SK-N-SH treated with all-trans-retinoic acid at 6 μM for 48 hours (cell line): ENCODE data around the gene TREX2.

Experiments used
- ARNTL ChIP-seq: fragments of 450-650 bp; formaldehyde crosslinking; IDR thresholded peaks from 2 replicates; pipeline ENCODE4 v1.5.0; 2020; ENCODE audit warnings: low read depth, mild to moderate bottlenecking, moderate library complexity, borderline replicate concordance
- CSDC2 ChIP-seq: fragments of 250-450 bp; sonication (Bioruptor Pico); IDR thresholded peaks from 2 replicates; pipeline ENCODE4 v1.5.0; 2020; ENCODE audit warnings: mild to moderate bottlenecking, moderate library complexity
- CSRNP3 ChIP-seq: fragments of 250-450 bp; sonication (Bioruptor Pico); IDR thresholded peaks from 2 replicates; pipeline ENCODE4 v1.5.1; 2021; ENCODE audit warnings: mild to moderate bottlenecking, moderate library complexity
- ESRRG ChIP-seq: fragments of 250-450 bp; sonication (Bioruptor Pico); IDR thresholded peaks from 2 replicates; pipeline ENCODE4 v1.6.1; 2021; ENCODE audit warnings: mild to moderate bottlenecking
- PPARA ChIP-seq: fragments of 250-450 bp; sonication (Bioruptor Pico); IDR thresholded peaks from 2 replicates; pipeline ENCODE4 v1.5.0; 2020; ENCODE audit warnings: mild to moderate bottlenecking, borderline replicate concordance
- RARB ChIP-seq: fragments of 250-450 bp; sonication (Bioruptor Pico); IDR thresholded peaks from 2 replicates; pipeline ENCODE4 v1.8.0; 2021; ENCODE audit warnings: mild to moderate bottlenecking, moderate library complexity
- SNAI2 ChIP-seq: fragments of 250-450 bp; sonication (Bioruptor Pico); IDR thresholded peaks from 2 replicates; pipeline ENCODE4 v1.5.0; 2020; ENCODE audit warnings: mild to moderate bottlenecking, moderate library complexity
- TCF4 ChIP-seq: fragments of 250-450 bp; sonication (Bioruptor Pico); IDR thresholded peaks from 2 replicates; pipeline ENCODE4 v1.8.0; 2021; ENCODE audit warnings: mild to moderate bottlenecking, moderate library complexity, borderline replicate concordance
- ZFP3 ChIP-seq: fragments of 250-450 bp; sonication (Bioruptor Pico); IDR thresholded peaks from 2 replicates; pipeline ENCODE4 v1.5.0; 2020; ENCODE audit warnings: mild to moderate bottlenecking, moderate library complexity
- ZFP30 ChIP-seq: fragments of 450-650 bp; formaldehyde crosslinking; IDR thresholded peaks from 2 replicates; pipeline ENCODE4 v1.5.0; 2022; ENCODE audit warnings: mild to moderate bottlenecking, moderate library complexity
- ZNF8 ChIP-seq: fragments of 450-650 bp; formaldehyde crosslinking; IDR thresholded peaks from 2 replicates; pipeline ENCODE4 v1.5.0; 2020; ENCODE audit warnings: mild to moderate bottlenecking, moderate library complexity
- TF ChIP-seq, protein P1 (sequence below): fragments of 250-450 bp; sonication (Bioruptor Pico); IDR thresholded peaks from 2 replicates; pipeline ENCODE4 v1.5.1; 2020; ENCODE audit warnings: low read depth, mild to moderate bottlenecking, moderate library complexity
- TF ChIP-seq, protein P2 (sequence below): fragments of 250-450 bp; sonication (Bioruptor Pico); IDR thresholded peaks from 2 replicates; pipeline ENCODE4 v1.8.0; 2020; ENCODE audit warnings: mild to moderate bottlenecking, moderate library complexity, borderline replicate concordance

GRCh38 chrX:153456161-153456560 is 10.3 kb upstream of the TREX2 start:
- TF ChIP-seq ZFP3 (CRISPR knock-in tag) = no peak
- no peak for TF ChIP-seq ARNTL (CRISPR knock-in tag)
- no peak for TF ChIP-seq RARB (CRISPR knock-in tag)
- TF ChIP-seq, protein P1, sequence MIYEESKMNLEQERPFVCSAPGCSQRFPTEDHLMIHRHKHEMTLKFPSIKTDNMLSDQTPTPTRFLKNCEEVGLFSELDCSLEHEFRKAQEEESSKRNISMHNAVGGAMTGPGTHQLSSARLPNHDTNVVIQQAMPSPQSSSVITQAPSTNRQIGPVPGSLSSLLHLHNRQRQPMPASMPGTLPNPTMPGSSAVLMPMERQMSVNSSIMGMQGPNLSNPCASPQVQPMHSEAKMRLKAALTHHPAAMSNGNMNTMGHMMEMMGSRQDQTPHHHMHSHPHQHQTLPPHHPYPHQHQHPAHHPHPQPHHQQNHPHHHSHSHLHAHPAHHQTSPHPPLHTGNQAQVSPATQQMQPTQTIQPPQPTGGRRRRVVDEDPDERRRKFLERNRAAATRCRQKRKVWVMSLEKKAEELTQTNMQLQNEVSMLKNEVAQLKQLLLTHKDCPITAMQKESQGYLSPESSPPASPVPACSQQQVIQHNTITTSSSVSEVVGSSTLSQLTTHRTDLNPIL (CRISPR knock-in tag) = no peak
- no peak for TF ChIP-seq ZNF8 (CRISPR knock-in tag)
- TF ChIP-seq PPARA = no peak
- TF ChIP-seq, protein P2, sequence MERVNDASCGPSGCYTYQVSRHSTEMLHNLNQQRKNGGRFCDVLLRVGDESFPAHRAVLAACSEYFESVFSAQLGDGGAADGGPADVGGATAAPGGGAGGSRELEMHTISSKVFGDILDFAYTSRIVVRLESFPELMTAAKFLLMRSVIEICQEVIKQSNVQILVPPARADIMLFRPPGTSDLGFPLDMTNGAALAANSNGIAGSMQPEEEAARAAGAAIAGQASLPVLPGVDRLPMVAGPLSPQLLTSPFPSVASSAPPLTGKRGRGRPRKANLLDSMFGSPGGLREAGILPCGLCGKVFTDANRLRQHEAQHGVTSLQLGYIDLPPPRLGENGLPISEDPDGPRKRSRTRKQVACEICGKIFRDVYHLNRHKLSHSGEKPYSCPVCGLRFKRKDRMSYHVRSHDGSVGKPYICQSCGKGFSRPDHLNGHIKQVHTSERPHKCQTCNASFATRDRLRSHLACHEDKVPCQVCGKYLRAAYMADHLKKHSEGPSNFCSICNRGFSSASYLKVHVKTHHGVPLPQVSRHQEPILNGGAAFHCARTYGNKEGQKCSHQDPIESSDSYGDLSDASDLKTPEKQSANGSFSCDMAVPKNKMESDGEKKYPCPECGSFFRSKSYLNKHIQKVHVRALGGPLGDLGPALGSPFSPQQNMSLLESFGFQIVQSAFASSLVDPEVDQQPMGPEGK (CRISPR knock-in tag) = no peak
- no peak for TF ChIP-seq ZFP30 (CRISPR knock-in tag)
- TF ChIP-seq CSDC2 (CRISPR knock-in tag) = no peak
- no peak for TF ChIP-seq SNAI2 (CRISPR knock-in tag)
- no peak for TF ChIP-seq ESRRG (CRISPR knock-in tag)
- no peak for TF ChIP-seq CSRNP3 (CRISPR knock-in tag)
- no peak for TF ChIP-seq TCF4 (CRISPR knock-in tag)
